Measurements from ENCODE around the gene DENND1A.

DNA sequence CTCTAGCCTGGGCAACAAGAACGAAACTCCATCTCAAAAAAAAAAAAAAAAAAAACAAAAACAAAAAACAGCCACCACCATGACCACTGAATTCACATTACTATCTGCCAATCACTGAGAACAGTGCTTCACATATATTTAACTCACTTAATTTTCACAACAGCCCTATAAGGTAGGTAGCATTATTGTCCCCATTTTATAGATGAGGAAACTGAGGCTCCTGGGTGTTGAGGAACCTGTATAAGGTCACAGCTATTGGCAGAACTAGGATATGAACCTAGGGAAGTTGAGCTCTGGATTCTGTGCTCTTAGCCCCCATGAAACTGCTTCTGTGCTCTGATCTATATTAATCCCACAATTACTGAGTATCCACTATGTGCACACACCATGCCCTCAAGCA, 290.2 kb downstream of the DENND1A start:
- TF ChIP-seq EZH2 (IDR thresholded peaks at IDR 0.05) (no peak), POLR2AphosphoS5 (IDR thresholded peaks at IDR 0.05; ENCODE audit: borderline replicate concordance, low read depth, low read length) (no peak)
